AG20443 (cell line): ENCODE measurements around the gene AFDN.

Experiments
- DNase-seq: peaks from one replicate; pipeline ENCODE4 v3.0.0; 2012; ENCODE audit warnings: low spot score, mixed read lengths

Gene AFDN

GRCh38 chr6:167879612-167880011 lies 52.9 kb downstream of the AFDN start:
- no peak for DNase-seq

DNA sequence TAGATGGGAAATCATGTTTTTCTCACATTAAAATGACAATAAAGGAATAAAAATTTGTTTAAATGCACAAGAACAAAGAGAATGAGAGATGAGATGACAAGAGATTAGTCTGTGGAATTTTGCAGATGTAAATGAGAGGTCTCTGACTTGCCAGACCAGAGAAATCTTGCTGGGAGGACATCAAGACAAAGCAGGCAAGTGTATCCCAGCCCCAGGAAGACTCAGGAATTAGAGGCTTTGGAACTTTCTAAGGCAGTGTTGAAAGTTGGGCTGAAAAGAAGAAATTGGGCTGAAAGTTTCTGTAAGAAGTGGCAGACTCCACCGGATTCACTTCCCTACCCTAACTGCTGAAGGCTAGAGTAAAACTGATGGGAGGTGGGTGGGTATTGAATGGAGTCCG lies 54.6 kb downstream of the AFDN start:
- no peak for DNase-seq

DNA sequence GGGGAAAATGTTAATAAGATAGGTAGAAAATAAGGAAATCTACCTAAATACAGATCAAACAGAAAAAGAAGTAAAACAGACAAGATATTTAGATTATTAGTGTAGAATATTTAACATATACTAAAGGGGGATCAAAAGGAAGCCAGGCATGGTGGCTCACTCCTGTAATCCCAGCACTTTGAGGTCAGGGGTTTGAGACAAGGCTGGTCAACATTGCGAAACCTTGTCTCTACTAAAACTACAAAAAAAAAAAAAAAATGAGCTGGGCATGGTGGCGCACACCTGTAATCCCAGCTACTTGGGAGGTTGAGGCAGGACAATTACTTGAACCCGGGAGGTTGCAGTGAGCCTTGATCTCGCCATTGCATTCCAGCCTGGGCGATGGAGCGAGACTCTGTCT lies 55.5 kb downstream of the AFDN start:
- DNase-seq = no peak

- no peak for DNase-seq
Measured at GRCh38 chr6:167888098-167888497, 61.4 kb downstream of the AFDN start.

GRCh38 chr6:167892835-167893815 lies 66.4 kb downstream of the AFDN start:
- DNase-seq = peak; percentile 34

- no peak for DNase-seq
Measured at GRCh38 chr6:167894965-167895364, 68.3 kb downstream of the AFDN start.

DNA sequence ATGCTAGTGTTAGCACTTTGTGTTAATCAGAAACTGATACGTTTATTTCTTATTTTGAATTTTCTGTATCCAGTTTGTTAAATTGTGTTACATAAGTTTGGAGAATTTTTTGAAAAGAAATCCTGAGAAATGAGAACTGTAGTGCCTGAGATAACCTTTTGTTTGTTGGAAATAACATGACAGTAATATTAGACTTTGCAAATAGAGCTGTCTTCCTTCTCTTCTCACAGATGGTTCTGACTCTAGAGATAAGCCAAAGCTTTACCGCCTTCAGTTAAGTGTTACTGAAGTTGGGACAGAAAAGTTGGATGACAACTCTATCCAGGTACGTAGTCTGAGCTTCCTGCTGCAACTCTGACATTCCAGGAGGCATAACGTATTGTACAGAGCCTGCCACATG lies 69.9 kb downstream of the AFDN start:
- DNase-seq = no peak

DNA sequence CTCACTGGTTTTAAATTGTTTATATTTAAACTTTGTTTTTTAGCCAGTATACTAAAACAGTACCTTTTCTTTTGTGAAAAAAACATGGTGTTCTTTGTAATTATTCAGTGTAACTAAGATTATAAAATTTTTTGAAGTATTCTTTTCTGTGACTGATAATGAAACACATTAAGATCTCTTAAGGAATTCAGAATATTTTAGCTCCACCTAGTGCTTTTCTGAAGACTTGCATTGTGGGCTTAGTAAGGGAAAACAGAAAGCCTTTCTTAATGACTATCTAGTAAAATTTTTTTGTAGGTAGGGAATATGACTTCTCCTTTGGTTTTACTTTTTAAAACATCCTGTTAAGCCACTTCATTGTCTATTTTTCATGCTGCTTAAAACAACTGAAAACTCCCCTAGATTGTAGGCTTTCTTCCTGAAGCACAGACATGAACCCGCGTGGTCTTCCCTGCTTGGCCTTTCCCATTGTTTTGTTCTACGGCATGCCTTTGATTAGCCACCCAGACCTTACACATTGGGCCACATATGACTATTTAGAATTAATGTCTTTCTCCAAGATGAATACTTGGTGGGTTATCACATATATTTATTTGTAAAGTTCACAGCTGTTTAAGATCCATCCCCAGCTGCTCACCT lies 72.1 kb downstream of the AFDN start:
- DNase-seq = peak; percentile 30

DNA sequence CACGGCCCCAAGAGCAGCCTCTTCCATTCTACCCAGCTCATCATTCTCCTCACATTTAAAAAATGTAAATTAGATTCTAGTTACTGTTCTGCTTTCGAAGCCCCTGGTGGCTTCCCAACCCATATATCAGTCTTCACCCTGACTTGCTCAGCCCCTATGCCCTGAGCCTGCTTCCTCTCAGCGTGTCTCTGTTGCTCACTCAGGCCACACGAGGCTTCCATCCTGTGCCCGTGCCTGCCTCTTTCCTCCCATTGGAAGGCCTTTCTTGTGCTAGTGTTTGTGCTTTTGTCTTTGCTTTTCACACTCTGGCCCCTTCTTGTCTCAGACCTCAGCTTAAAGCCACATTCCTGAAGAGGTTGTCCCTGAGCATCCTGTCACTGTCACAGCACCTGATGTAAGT lies 78.1 kb downstream of the AFDN start:
- DNase-seq = no peak

GRCh38 chr6:167906899-167907298 lies 80.2 kb downstream of the AFDN start:
- no peak for DNase-seq

DNA sequence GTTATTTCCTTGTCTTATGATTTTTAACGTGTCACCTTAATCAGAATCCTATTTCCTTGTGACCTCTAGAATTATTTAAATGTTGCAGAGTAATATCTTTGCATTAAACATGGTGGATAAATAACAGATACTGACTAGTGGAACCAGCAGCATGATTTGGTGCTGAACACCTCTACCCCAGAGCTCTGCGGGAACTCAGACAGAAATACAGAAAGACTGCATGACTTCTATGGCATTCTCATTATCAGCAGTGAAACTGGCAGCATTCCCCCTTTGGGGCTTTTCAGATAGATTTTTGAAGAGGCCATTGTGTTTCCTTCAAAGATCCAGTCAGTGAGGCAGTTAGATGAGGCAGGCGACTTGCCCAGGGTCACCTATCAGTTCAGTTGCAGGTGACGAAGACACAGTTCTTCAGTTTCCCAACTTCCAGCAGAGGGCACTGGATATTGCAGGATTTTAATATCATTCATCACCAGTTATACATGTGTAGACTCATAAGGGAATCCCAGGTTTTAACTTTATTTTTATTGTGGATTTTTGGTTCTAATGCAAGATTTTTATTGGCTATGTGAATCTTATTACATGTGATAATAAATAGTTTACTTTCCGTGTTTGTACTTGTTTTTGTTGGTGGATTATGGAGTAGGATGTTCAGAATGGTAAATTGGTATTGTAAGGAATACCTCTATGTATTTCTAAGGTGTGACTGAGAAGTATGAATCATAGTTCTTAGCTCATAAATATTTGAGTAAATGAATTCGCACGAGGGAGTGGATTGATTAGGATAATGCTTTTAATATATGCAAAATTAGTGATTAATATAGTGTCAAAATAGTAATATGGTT lies 81.3 kb downstream of the AFDN start:
- peak; percentile 34 for DNase-seq

GRCh38 chr6:167910007-167910406 lies 83.3 kb downstream of the AFDN start:
- no peak for DNase-seq

DNA sequence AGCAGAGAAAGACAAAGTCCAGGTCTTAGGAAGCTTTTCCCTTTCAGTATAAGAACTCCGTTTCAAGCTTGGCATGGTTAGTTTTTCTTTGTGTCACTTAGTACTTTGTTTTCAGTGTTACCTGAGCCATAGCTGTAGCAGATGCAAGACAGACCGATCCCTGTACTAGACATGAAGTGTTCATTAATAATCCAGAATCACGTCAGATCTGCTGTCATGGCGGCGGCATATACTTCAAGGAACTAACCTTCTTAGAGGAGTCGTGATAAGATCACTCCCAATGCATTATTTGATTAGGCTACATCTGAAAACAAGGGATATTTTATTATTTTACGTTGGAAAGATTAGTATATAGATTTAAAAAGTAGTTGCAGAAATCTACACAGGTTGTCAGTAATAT lies 83.9 kb downstream of the AFDN start:
- DNase-seq = no peak

GRCh38 chr6:167912494-167912893 lies 85.8 kb downstream of the AFDN start:
- no peak for DNase-seq

- no peak for DNase-seq
Measured at GRCh38 chr6:167913699-167914098, 87.0 kb downstream of the AFDN start.

GRCh38 chr6:167915139-167915538 lies 88.4 kb downstream of the AFDN start:
- no peak for DNase-seq

DNA sequence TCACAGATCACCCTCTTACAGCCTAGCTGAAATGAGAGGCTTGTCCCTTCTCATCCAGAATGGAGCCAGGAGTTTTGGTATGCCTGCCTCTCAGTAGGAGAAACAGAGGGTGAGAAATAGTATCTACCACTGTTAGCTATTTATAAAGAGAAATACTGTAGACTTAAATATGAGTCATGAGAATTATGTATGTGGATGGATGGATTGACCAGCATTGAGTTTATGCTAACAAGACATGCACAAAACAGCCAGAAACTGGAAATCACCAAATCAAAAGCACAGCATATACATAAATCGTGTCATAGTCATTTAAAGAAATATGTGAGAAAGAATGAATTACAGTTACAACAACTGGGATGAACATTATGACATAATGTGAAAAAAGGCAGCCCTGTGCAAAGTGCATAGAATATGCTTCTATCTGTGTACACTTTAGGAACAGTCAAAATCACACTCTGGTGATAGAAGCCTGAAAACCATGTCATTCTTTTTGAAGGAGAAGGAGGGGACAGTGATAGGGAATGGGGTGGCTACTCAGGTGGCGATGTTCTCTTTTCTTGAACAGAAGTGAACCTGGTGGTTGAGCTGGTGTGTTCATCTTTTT lies 90.9 kb downstream of the AFDN start:
- DNase-seq = no peak

- no peak for DNase-seq
Measured at GRCh38 chr6:167918548-167919278, 92.0 kb downstream of the AFDN start.

DNA sequence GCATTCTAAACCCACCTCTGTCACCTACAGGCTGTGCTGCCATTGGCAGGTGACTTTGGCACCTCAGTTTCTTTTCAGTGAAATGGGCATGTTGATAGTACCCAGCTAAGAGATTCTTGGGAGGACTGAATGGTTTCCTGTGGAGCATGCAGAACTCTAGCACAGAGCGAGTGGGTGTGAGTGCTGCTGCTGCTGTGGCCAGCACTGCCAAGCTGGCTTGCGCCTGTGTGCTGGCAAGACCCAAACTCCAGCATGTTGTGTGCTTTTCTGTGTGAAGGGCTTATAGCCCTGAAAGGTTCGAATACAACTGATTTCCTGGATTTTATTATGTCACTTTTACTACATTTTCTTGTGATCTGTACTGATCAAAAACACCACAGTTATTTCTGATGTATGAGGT lies 92.6 kb downstream of the AFDN start:
- no peak for DNase-seq

GRCh38 chr6:167920165-167920564 lies 93.5 kb downstream of the AFDN start:
- DNase-seq = no peak

DNA sequence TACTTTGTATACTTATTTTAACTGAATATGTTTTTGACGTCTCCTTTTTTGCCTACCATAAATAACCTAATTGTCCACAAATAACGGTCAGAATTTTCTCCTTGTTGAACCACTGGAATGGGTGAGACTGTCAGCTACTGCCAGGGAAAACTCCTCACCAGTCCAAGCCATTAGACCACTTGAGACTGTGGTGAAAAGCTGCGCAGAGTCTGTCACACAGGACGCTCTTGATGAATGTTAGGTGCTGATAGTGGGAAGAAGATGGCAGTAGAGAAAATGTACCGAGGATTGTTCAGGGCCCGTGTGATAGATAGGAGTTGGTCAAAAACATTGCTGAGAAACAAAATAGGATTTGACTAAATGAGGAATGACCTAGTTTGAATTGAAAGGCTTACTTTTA lies 95.1 kb downstream of the AFDN start:
- no peak for DNase-seq
